Stomach (tissue), 9 donors: ENCODE data around the gene VSIG2. TPM values are rescaled to one million over a fixed set of nuclear protein-coding genes. Genes with fewer than 3 reads are reported as not detected.

Experiments used
- DNase-seq, 2 donors: peaks; one replicate each; pipeline versions ENCODE4 v3.0.0 to v3.0.0-alpha.2; 2013 to 2019
- H3K27ac ChIP-seq, 5 donors: fragments of 200-600 bp in 4 of 5; sonication (generic) in 4 of 5; one replicate each; pipeline ENCODE4 v1.5.1; 2013 to 2019; ENCODE audit warnings: mild to moderate bottlenecking in 1 of 5, moderate library complexity in 1 of 5
- H3K27me3 ChIP-seq, 3 donors: fragments of 200-600 bp; sonication (generic); one replicate each; pipeline ENCODE4 v1.5.1; 2017 to 2019; ENCODE audit warnings: mixed run types in 1 of 3
- H3K36me3 ChIP-seq, 4 donors: fragments of 200-600 bp; sonication (generic); 1 replicate in 3 of 4; 2 replicates in 1 of 4; pipeline ENCODE4 v1.5.1; 2016 to 2019
- H3K4me1 ChIP-seq, 4 donors: fragments of 200-600 bp; sonication (generic); one replicate each; pipeline ENCODE4 v1.5.1; 2016 to 2019
- H3K4me3 ChIP-seq, 4 donors: fragments of 200-600 bp; sonication (generic) in 3 of 4; one replicate each; pipeline ENCODE4 v1.5.1; 2016 to 2019; ENCODE audit warnings: mild to moderate bottlenecking in 1 of 4
- H3K9me3 ChIP-seq, 4 donors: fragments of 200-600 bp; sonication (generic); one replicate each; pipeline ENCODE4 v1.5.1; 2016 to 2019
- CTCF ChIP-seq, 7 experiments: fragments of 450-650 bp in 4 of 7; fragments of 200-600 bp in 3 of 7; sonication (generic) in 3 of 7; IDR thresholded peaks; one replicate each; pipeline ENCODE4 v1.5.1; 2016 to 2019; ENCODE audit warnings: antibody characterized with exemption in 7 of 7, control low read depth in 2 of 7, mild to moderate bottlenecking in 1 of 7
- EP300 ChIP-seq: sonication (generic); formaldehyde crosslinking; IDR thresholded peaks from one replicate; pipeline ENCODE4 v1.6.1; 2017; ENCODE audit warnings: antibody characterized with exemption
- POLR2A ChIP-seq, 4 donors: fragments of 450-650 bp; IDR thresholded peaks; one replicate each; pipeline ENCODE4 v1.6.1; 2016; ENCODE audit warnings: antibody characterized with exemption in 4 of 4, control low read depth in 2 of 4, mild to moderate bottlenecking in 1 of 4, moderate library complexity in 1 of 4
- POLR2AphosphoS5 ChIP-seq, 3 donors: sonication (generic); formaldehyde crosslinking; IDR thresholded peaks; one replicate each; pipeline ENCODE4 v1.6.1; 2016; ENCODE audit warnings: antibody characterized with exemption in 3 of 3
- WGBS, 5 donors: extraction: QIAGEN DNeasy Blood & Tissue Kit in 3 of 5; methylation state at CpG; one replicate each; pipeline versions ENCODE4 v1.1.5 to v1.1.7; 2013 to 2018; 5-methylcytosine and 5-hydroxymethylcytosine counted together
- intact Hi-C: fragments of 100-400 bp; cut with DNase I; formaldehyde crosslinking; loops from one replicate; pipeline ENCODE4 v1.15.1; 2023; ENCODE audit warnings: low total_unique reads
- polyA plus RNA-seq, 3 donors: library from polyadenylated mRNA; stranded (reverse); fragments of 200-250 nt; gene quantifications; one replicate each; pipeline ENCODE4 v1.2.3, GENCODE V29; 2013
- total RNA-seq, 5 donors: library from RNA; depleted of rRNA; stranded (reverse); fragments of >200 nt; gene quantifications; one replicate each; pipeline versions ENCODE4 v1.1.0 to v1.2.3, GENCODE V29; 2014 to 2016
- donor health status: healthy with polysubstance abuse.
- donor health status: Bipolar disorder and iron deficiency.
- donor health status: healthy.

The VSIG2 gene
- total and polyA plus RNA-seq, 8 donors = 80.5 to 419 (median 187) TPM

- no peaks in the 10 kb centered on the region for H3K9me3 ChIP-seq
- peaks cover 24 to 62% (median 55%) of the 10 kb centered on the region in 4 donors for H3K4me1 ChIP-seq
- WGBS, 5 donors = 65 to 84% (median 77%) methylated on average over 6 of the region's 6 CpGs
- intact Hi-C loops = no loop called here
- H3K27me3 ChIP-seq = peaks cover 4 to 82% (median 30%) of the 10 kb centered on the region in 3 donors
- H3K36me3 ChIP-seq = no peaks in the 10 kb centered on the region
- H3K4me3 ChIP-seq = no peak overlapping the region
- DNase-seq = no peak
- TF ChIP-seq EP300 (no peak), POLR2A (IDR thresholded peaks at IDR 0.05) (no peak), CTCF (IDR thresholded peaks at IDR 0.05) (no peak), POLR2AphosphoS5 (IDR thresholded peaks at IDR 0.05) (no peak)
- no peak overlapping the region for H3K27ac ChIP-seq
Measured at GRCh38 chr11:124756753-124757227, 4.7 kb upstream of the VSIG2 start.

DNA sequence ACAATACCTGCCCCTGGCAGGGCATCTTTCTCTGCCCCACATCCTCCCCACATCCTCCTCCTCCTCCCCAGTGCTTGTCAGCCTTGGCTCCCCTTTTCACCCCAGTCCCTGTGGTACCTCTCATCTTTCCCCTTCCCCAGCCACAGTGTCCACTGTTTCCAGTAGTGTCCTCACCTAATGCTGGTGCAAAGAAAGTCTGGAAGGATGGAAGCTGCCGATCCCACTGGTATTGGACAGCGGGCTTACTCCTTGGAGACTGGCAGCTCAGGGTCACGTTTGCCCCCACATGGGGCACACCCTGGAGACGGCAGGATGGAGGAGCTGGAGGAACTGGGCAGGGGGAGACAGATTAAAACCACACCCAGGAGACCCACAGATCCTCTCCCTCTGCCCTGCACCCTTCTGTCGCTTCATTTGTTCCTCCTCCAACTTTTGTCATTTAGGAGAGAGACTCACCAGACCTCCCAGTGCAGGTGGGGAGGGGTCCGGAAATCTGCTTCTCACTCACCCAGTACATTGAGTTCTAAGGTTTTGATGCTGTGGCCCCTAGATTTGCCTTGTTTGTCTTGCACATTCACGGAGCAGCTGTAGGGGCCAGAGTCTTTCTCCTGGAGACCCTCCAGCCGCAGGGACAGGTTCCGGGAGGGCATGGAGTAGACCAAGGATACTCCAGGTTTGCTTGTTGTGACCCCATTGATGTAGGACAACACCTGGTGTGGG is 4.1 kb upstream of the VSIG2 start:
- Histone ChIP-seq H3K27me3 (peaks cover 2 to 82% (median 29%) of the 10 kb centered on the region in 3 donors), H3K36me3 (no peaks in the 10 kb centered on the region), H3K4me3 (no peak overlapping the region), H3K9me3 (no peaks in the 10 kb centered on the region), H3K4me1 (peaks cover 23 to 59% (median 53%) of the 10 kb centered on the region in 4 donors), H3K27ac (no peak overlapping the region)
- 62 to 77% (median 71%) methylated on average over 9 of the region's 9 CpGs for WGBS, 5 donors
- TF ChIP-seq CTCF (IDR thresholded peaks at IDR 0.05) (no peak), POLR2AphosphoS5 (IDR thresholded peaks at IDR 0.05) (no peak), EP300 (no peak), POLR2A (IDR thresholded peaks at IDR 0.05) (no peak)
- intact Hi-C loops = no loop called here
- DNase-seq = no peak

GRCh38 chr11:124754710-124755109 is 2.7 kb upstream of the VSIG2 start:
- DNase-seq = no peak
- H3K4me1 ChIP-seq = peaks cover 19 to 54% (median 52%) of the 10 kb centered on the region in 4 donors
- intact Hi-C loops = no loop called here
- no peaks in the 10 kb centered on the region for H3K36me3 ChIP-seq
- H3K27me3 ChIP-seq = peaks cover 0 to 80% (median 14%) of the 10 kb centered on the region in 3 donors
- H3K27ac ChIP-seq = no peak overlapping the region
- H3K4me3 ChIP-seq = no peak overlapping the region
- H3K9me3 ChIP-seq = no peaks in the 10 kb centered on the region
- TF ChIP-seq CTCF (IDR thresholded peaks at IDR 0.05) (no peak), EP300 (no peak), POLR2AphosphoS5 (IDR thresholded peaks at IDR 0.05) (no peak), POLR2A (IDR thresholded peaks at IDR 0.05) (no peak)
- 73 to 87% (median 83%) methylated on average over 6 of the region's 6 CpGs for WGBS, 5 donors

DNA sequence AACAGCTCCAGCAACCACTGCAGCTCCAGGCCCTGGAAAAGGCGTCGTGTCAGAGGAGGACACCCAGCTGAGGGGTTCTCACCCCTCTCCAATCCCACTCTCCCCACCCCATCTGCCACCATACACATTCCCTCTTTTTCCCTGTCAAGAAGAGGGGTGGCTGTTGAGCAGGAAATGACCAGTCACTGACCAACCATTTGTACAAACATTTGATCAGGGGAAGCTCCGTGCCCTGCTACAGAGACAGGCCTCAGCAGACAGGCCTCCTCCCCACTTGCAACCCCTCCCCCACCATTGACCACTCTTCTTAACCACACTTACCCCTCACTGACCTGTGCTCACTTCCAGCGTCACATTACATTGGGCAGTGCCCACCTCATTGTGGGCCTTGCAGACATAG is 2.3 kb upstream of the VSIG2 start:
- 72 to 86% (median 74%) methylated on average over 4 of the region's 4 CpGs for WGBS, 5 donors
- H3K27me3 ChIP-seq = peaks cover 0 to 78% (median 10%) of the 10 kb centered on the region in 3 donors

DNA sequence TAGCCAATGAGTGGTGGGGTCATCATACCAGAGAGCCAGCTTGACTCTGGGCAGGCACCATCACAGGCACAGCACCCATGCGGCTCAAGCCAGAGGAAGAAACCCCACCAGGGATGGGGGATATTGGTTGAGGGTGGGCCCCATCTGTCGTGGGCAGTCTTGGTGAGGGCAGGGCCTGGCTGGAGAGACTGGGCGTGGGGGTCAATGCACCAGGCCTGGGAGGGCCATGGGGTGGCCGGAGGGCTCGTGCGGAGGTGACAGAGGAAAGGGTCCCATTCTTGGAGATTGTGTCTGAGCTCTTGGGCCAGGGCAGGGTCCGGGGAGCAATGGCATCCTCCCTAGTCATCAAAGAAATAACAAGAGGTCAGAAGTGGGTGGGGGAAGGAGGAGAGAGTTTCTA is 1.6 kb upstream of the VSIG2 start:
- intact Hi-C loops = no loop called here
- WGBS, 5 donors = 81 to 96% (median 89%) methylated on average over 7 of the region's 7 CpGs
- no peaks in the 10 kb centered on the region for H3K36me3 ChIP-seq
- peaks cover 0 to 78% (median 5%) of the 10 kb centered on the region in 3 donors for H3K27me3 ChIP-seq
- peaks cover 8 to 54% (median 52%) of the 10 kb centered on the region in 4 donors for H3K4me1 ChIP-seq
- H3K9me3 ChIP-seq = no peaks in the 10 kb centered on the region
- H3K4me3 ChIP-seq = no peak overlapping the region
- no peak for TF ChIP-seq POLR2A (IDR thresholded peaks at IDR 0.05)
- no peak for TF ChIP-seq CTCF (IDR thresholded peaks at IDR 0.05)
- no peak for TF ChIP-seq POLR2AphosphoS5 (IDR thresholded peaks at IDR 0.05)
- no peak for TF ChIP-seq EP300
- no peak for DNase-seq
- peak overlapping the region in 4 of 5 donors; percentile 56 to 98 (median 94) for H3K27ac ChIP-seq

More for the DNA sequence above, 2.3 kb upstream of the VSIG2 start:
- TF ChIP-seq EP300 = no peak
- TF ChIP-seq POLR2A (IDR thresholded peaks at IDR 0.05) = no peak
- Histone ChIP-seq H3K36me3 (no peaks in the 10 kb centered on the region), H3K27ac (peak overlapping the region in 4 of 5 donors; percentile 16 to 98 (median 70)), H3K4me3 (no peak overlapping the region), H3K4me1 (peaks cover 15 to 54% (median 52%) of the 10 kb centered on the region in 4 donors), H3K9me3 (no peaks in the 10 kb centered on the region)
- intact Hi-C loops = no loop called here
- DNase-seq = no peak
